ENCODE data around the gene KCNE1. TPM values are rescaled to one million over a fixed set of nuclear protein-coding genes. Genes with fewer than 3 reads are reported as not detected.

The KCNE1 gene
- total RNA-seq, 1 experiment from 2014 or later: 0.91 TPM

Other genes with a start within 250 kb of the KCNE1 start
- not detected in 2 replicates for gene KCNE2, start 148.2 kb downstream of the KCNE1 start, total RNA-seq (2022)
- 1.3 and 17.2 TPM in 2 replicates for gene SMIM11, start 136.7 kb downstream of the KCNE1 start, total RNA-seq (2022)
- gene SMIM34, start 88.3 kb downstream of the KCNE1 start, total RNA-seq (2022): not detected in 2 replicates
- 27.0 and 29.4 TPM in 2 replicates for gene RCAN1, start 102.9 kb upstream of the KCNE1 start, total RNA-seq (2022)
- not detected in 2 replicates for gene CLIC6, start 156.8 kb upstream of the KCNE1 start, total RNA-seq (2022)

Measured in Caco-2 (cell line).